GM20000 (cell line): ENCODE data around the gene SORT1.

Experiments used
- DNase-seq: peaks from one replicate; pipeline ENCODE4 v3.0.0; 2012; ENCODE audit warnings: low spot score
- TF ChIP-seq, protein P1 (sequence below): IDR thresholded peaks from 2 replicates; pipeline ENCODE4 v1.5.1; 2012; ENCODE audit warnings: mild to moderate bottlenecking, control low read depth; ENCODE audit errors: extremely low read depth, missing control alignments

Gene SORT1

DNA sequence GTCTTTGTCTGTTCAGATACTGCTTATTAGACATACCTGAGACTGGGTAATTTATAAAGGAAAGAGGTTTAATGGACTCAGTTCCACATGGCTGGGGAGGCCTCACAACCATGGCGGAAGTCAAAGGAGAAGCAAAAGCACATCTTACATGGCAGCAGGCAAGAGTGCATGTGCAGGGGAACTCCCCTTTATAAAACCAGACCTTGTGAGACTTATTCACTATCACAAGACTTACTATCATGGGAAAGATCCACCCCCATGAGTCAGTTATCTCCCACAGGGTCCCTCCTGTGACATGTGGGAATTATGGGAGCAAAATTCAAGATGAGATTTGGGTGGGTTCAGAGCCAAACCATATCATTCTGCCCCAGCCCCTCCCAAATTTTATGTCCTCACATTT, 35.6 kb upstream of the SORT1 start:
- TF ChIP-seq, protein P1, sequence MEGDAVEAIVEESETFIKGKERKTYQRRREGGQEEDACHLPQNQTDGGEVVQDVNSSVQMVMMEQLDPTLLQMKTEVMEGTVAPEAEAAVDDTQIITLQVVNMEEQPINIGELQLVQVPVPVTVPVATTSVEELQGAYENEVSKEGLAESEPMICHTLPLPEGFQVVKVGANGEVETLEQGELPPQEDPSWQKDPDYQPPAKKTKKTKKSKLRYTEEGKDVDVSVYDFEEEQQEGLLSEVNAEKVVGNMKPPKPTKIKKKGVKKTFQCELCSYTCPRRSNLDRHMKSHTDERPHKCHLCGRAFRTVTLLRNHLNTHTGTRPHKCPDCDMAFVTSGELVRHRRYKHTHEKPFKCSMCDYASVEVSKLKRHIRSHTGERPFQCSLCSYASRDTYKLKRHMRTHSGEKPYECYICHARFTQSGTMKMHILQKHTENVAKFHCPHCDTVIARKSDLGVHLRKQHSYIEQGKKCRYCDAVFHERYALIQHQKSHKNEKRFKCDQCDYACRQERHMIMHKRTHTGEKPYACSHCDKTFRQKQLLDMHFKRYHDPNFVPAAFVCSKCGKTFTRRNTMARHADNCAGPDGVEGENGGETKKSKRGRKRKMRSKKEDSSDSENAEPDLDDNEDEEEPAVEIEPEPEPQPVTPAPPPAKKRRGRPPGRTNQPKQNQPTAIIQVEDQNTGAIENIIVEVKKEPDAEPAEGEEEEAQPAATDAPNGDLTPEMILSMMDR: no peak
- no peak for DNase-seq

DNA sequence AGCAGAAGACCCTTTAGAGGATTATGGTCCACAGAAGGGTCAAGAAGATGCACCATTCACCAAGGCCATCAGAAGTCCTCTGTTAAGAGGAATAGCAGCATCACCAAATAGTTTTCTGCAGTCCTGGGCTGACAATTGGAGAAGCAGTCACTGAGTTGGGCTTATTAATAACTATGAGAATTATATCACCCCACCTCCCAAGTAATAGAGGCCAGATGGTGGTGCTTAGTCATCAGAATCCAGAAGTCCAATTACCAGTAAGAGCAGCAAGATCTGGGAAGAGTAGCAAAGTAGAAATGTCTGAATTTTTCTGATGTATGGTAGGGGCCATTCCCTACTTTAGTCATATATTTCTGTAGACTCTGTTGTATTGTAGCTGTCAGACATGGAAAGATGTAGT, 34.6 kb upstream of the SORT1 start:
- TF ChIP-seq, protein P1: no peak
- no peak for DNase-seq

DNA sequence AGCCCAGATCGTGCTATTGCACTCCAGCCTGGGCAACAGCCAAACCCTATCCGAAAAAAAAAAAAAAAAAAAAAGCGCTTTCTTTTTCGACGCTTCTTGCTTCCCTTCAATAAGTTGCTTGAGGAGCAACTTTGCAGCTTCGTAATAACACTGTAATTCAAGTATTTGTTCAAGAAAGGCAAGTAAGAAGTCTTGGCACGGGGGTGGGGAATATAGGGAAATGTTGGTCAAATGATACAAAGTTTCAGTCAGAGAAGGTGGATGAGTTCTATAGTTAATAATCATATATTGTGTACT, 29.4 kb upstream of the SORT1 start:
- TF ChIP-seq, protein P1: no peak
- DNase-seq: no peak

DNA sequence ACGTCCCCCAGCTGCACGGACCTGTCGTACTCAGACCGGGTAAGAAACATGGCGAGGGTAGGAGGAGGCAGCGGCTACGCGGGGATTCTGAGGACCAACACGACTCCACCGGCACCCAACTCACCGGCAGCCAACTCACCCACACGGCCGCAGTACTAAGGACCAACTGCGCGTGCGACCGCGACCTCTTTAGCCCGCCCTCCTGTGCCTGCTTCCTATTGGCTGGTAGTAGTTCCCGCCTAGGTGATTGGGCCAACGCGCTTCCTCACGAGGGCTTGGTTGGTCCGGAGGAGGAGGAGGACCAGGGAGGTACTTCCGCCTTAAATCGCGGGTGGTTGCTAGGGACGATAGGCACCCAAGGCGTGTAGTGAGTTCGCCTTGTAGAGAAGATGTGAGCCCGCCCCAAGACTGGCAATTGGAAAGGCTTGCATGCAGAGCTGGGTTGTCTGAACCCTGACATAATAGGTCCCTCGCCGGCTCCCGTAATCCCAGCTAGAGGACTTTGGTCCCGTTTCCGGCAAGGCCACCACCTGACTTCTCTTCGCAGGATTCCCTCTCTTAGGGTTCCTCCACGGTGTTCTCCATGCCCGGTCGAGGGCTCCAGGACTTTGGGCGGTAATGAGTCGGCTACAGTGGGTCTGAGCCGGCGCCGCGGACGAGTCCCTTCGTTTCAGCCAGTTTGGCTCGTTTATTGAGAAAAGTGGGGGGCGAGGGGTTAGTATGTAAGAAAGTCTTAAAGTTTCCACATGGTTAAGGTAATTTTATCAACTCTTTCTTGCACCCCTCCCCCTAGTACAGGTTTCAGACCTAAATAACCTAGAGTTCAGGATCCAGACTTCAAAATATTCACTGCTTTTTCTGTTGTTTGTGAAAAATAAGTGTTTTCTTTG, 28.8 kb upstream of the SORT1 start, which contains the start of gene PSMA5:
TSS of gene PSMA5 (minus strand) at position 168 of the 890 bp plus-strand sequence. CDS start at position 50, 118 bp downstream.
- TF ChIP-seq, protein P1: no peak
- DNase-seq: peak; percentile 91

DNA sequence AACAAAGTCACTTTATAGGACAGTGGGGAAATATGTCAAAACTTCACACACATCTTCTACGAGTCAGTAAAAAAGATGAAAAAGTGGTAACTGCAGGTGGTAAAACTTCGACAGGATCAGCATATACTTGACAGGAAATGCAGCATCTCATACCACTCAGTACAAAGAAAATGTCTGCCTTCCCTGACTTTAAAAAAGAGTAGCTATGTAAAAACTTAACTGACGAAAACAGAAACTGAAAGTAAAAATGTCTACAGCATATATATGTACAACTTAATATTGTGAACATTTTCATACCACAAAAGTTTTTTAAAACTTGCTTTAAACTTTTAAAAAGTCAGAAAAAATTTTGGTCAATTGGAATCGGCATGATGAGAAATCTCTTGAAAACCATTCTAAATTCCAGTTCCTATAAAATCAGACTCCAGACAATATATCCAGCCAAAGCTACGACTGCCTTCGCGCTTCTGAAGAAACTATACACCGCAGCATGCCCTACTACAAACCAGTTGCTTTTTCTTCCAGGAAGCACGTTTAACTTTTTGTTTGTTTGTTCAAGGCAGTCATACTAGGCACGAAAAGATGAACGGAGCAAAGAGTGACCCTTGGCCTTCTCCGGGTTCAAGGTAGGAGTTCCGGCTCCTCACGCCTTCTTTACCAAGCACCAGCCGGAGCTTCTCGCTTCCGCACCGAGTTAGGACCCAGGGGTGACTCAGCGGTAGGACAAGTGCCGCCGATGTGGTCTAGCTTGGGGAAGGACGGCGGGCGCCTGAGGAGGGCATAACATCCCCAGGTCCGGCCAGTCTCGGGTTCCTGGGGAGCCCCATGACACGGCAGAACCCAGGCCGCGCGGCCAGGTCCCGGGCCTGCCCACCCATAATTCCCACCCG, 27.9 kb upstream of the SORT1 start:
- peak; percentile 50 for DNase-seq
- TF ChIP-seq, protein P1: no peak

DNA sequence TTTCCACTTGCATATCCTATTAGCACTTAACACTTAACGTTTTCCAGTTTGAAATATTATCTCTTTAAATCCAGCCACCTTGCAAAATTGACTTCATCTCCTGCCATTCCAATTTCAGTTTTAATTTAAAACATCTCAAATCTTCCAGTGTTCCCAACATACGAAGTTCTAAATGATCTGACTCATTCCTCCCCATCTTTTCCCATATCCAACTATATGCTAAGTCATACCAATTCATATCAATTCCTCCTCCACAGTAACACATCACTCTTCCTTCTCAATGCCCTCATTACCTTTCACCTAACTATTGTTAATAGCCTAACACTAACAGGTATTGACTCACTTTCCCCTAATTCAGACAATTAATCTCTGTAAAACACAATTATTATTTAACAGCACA, 25.8 kb upstream of the SORT1 start:
- no peak for DNase-seq
- TF ChIP-seq, protein P1: no peak

DNA sequence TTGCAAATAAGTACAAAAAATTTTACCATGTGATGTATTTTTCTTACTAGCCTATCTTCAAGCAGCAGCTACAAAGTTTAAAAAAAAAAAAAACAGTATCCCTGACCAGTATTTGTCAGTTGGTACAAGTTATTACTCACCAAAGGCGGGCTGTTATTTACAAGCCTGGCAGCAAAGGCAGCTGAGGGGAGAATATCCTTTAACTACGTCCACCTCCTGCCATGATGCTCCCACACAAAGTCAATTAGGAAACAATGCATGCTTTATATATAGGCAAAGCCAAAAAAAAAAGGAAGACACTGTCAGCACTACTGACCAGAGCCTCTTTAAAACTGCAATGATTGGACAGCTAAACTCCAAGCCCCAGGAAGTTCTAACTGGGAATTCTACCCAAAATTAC, 14.8 kb upstream of the SORT1 start:
- no peak for DNase-seq
- TF ChIP-seq, protein P1: no peak
